Measurements from ENCODE around the gene VPS13C. TPM values are rescaled to one million over a fixed set of nuclear protein-coding genes. Genes with fewer than 3 reads are reported as not detected.

VPS13C gene
- total RNA-seq, 1 donor from 2014 or later = 51.6 TPM

GRCh38 chr15:61893146-61893545, 167.1 kb downstream of the VPS13C start:
- Mint-ChIP-seq H3K4me3 (no peak overlapping the region), H3K36me3 (peaks cover 50% of the 10 kb centered on the region), H3K9me3 (peaks cover 31% of the 10 kb centered on the region), H3K4me1 (no peaks in the 10 kb centered on the region), H3K27ac (no peak overlapping the region), H3K27me3 (ENCODE audit: insufficient read depth, low read depth) (no peaks in the 10 kb centered on the region)
- H3K36me3 ChIP-seq = peaks cover 24% of the 10 kb centered on the region
- no peaks in the 10 kb centered on the region for H4K20me1 ChIP-seq (ENCODE audit: low read depth)
- H3K27ac ChIP-seq = no peak overlapping the region
- H3K9me3 ChIP-seq (ENCODE audit: low read depth) = peaks cover 13% of the 10 kb centered on the region
- TF ChIP-seq EZH2 (IDR thresholded peaks at IDR 0.05) (no peak), EZH2phosphoT487 (IDR thresholded peaks at IDR 0.05) (no peak)
- H3K9ac ChIP-seq = no peak overlapping the region
- H3K79me2 ChIP-seq (ENCODE audit: low read depth) = no peaks in the 10 kb centered on the region
- DNase-seq (ENCODE audit: low spot score) = no peak
- H3K4me3 ChIP-seq = no peak overlapping the region
- H3K4me1 ChIP-seq = peaks cover 4% of the 10 kb centered on the region
- H3K27me3 ChIP-seq = no peaks in the 10 kb centered on the region
- no peak overlapping the region for H2AFZ ChIP-seq (replicated peaks)
- H3F3A ChIP-seq (ENCODE audit: low read depth) = peaks cover 14% of the 10 kb centered on the region
- H3K4me2 ChIP-seq = no peak overlapping the region

GRCh38 chr15:61892140-61892539, 168.1 kb downstream of the VPS13C start:
- H3K36me3 Mint-ChIP-seq = peaks cover 45% of the 10 kb centered on the region
- TF ChIP-seq EZH2phosphoT487 (IDR thresholded peaks at IDR 0.05) (no peak), EZH2 (IDR thresholded peaks at IDR 0.05) (no peak), CTCF (IDR thresholded peaks at IDR 0.05) (peak; percentile 15)
- no peaks in the 10 kb centered on the region for H3K27me3 Mint-ChIP-seq (ENCODE audit: insufficient read depth, low read depth)
- Histone ChIP-seq H3K79me2 (ENCODE audit: low read depth) (no peaks in the 10 kb centered on the region), H3K27me3 (no peaks in the 10 kb centered on the region), H3K9ac (no peak overlapping the region), H2AFZ (replicated peaks) (no peak overlapping the region), H3K36me3 (peaks cover 27% of the 10 kb centered on the region), H3F3A (ENCODE audit: low read depth) (peaks cover 14% of the 10 kb centered on the region), H3K4me3 (no peak overlapping the region), H3K9me3 (ENCODE audit: low read depth) (peaks cover 13% of the 10 kb centered on the region), H3K4me2 (no peak overlapping the region), H4K20me1 (ENCODE audit: low read depth) (no peaks in the 10 kb centered on the region), H3K4me1 (peaks cover 4% of the 10 kb centered on the region), H3K27ac (peak overlapping the region; percentile 49)
- H3K9me3 Mint-ChIP-seq = peaks cover 29% of the 10 kb centered on the region
- DNase-seq (ENCODE audit: low spot score) = peak; percentile 30
- no peak overlapping the region for H3K27ac Mint-ChIP-seq
- H3K4me3 Mint-ChIP-seq = no peak overlapping the region
- no peaks in the 10 kb centered on the region for H3K4me1 Mint-ChIP-seq

- no peak overlapping the region for H3K4me3 Mint-ChIP-seq
- peaks cover 21% of the 10 kb centered on the region for H3K9me3 Mint-ChIP-seq
- H3K27ac Mint-ChIP-seq = no peak overlapping the region
- peaks cover 14% of the 10 kb centered on the region for H3F3A ChIP-seq (ENCODE audit: low read depth)
- no peak overlapping the region for H2AFZ ChIP-seq (replicated peaks)
- H3K4me2 ChIP-seq = no peak overlapping the region
- no peak overlapping the region for H3K4me3 ChIP-seq
- no peaks in the 10 kb centered on the region for H3K27me3 ChIP-seq
- peaks cover 23% of the 10 kb centered on the region for H3K36me3 ChIP-seq
- peaks cover 35% of the 10 kb centered on the region for H3K36me3 Mint-ChIP-seq
- no peak overlapping the region for H3K27ac ChIP-seq
- TF ChIP-seq EZH2 (IDR thresholded peaks at IDR 0.05) (no peak), CTCF (IDR thresholded peaks at IDR 0.05) (no peak), EZH2phosphoT487 (IDR thresholded peaks at IDR 0.05) (no peak)
- H4K20me1 ChIP-seq (ENCODE audit: low read depth) = no peaks in the 10 kb centered on the region
- peaks cover 13% of the 10 kb centered on the region for H3K4me1 ChIP-seq
- no peak for DNase-seq (ENCODE audit: low spot score)
- no peaks in the 10 kb centered on the region for H3K4me1 Mint-ChIP-seq
- H3K9me3 ChIP-seq (ENCODE audit: low read depth) = peaks cover 13% of the 10 kb centered on the region
- H3K79me2 ChIP-seq (ENCODE audit: low read depth) = no peaks in the 10 kb centered on the region
- no peak overlapping the region for H3K9ac ChIP-seq
- H3K27me3 Mint-ChIP-seq (ENCODE audit: insufficient read depth, low read depth) = no peaks in the 10 kb centered on the region
Measured at GRCh38 chr15:61890106-61890505, 170.1 kb downstream of the VPS13C start.

GRCh38 chr15:61889706-61890105, 170.5 kb downstream of the VPS13C start:
- H3K4me3 ChIP-seq = no peak overlapping the region
- H3K4me3 Mint-ChIP-seq = no peak overlapping the region

More at GRCh38 chr15:61889706-61890105, 170.5 kb downstream of the VPS13C start:
- Histone ChIP-seq H3K27ac (no peak overlapping the region), H3K9ac (no peak overlapping the region), H3K79me2 (ENCODE audit: low read depth) (no peaks in the 10 kb centered on the region), H3K9me3 (ENCODE audit: low read depth) (peaks cover 13% of the 10 kb centered on the region), H3K27me3 (no peaks in the 10 kb centered on the region), H3K4me2 (no peak overlapping the region), H3F3A (ENCODE audit: low read depth) (peaks cover 14% of the 10 kb centered on the region), H3K36me3 (peaks cover 19% of the 10 kb centered on the region), H2AFZ (replicated peaks) (no peak overlapping the region), H3K4me1 (peaks cover 13% of the 10 kb centered on the region), H4K20me1 (ENCODE audit: low read depth) (no peaks in the 10 kb centered on the region)
- no peaks in the 10 kb centered on the region for H3K27me3 Mint-ChIP-seq (ENCODE audit: insufficient read depth, low read depth)
- no peaks in the 10 kb centered on the region for H3K4me1 Mint-ChIP-seq
- no peak for DNase-seq (ENCODE audit: low spot score)
- TF ChIP-seq EZH2phosphoT487 (IDR thresholded peaks at IDR 0.05) (no peak), CTCF (IDR thresholded peaks at IDR 0.05) (no peak), EZH2 (IDR thresholded peaks at IDR 0.05) (no peak)
- H3K27ac Mint-ChIP-seq = no peak overlapping the region
- H3K36me3 Mint-ChIP-seq = peaks cover 31% of the 10 kb centered on the region
- peaks cover 17% of the 10 kb centered on the region for H3K9me3 Mint-ChIP-seq

Measured in neural progenitor cell (in vitro differentiated cells).